ENCODE measurements around the gene AFF3. TPM values are rescaled to one million over a fixed set of nuclear protein-coding genes. Genes with fewer than 3 reads are reported as not detected.
"Not testable (repeated sequence)": the region's sequence is repeated elsewhere in the genome, so short reads cannot be mapped to it uniquely, and the experiment has no call there.

The AFF3 gene
- total and polyA plus RNA-seq, 8 donors = 1.4 to 78.8 (median 14.7) TPM

DNA sequence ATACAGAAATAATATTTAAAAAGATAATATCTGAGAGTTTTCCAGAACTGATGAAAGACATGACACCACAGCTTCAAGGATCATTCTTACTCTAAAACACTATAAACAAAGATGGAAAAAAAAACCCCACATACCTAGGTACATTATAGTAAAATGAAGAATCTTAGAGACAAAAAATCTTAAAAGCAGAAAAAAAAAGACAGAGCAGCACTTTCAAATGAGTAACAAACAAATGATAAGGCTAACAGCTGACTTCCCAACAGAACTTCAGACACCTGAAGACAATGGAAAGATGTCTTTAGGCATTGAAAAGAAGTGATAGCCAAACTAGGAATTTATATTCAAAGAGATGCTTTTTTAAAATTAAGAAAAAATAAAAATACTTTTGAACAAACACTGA lies 21.2 kb upstream of the AFF3 start:
- no peak overlapping the region for H3K27ac ChIP-seq
- no peaks in the 10 kb centered on the region for H3K4me1 ChIP-seq
- H3K9me3 ChIP-seq = peaks cover 0 to 11% (median 0%) of the 10 kb centered on the region in 4 donors
- no peaks in the 10 kb centered on the region for H3K36me3 ChIP-seq
- TF ChIP-seq EP300 (IDR thresholded peaks at IDR 0.05) = no peak
- TF ChIP-seq, protein P1, sequence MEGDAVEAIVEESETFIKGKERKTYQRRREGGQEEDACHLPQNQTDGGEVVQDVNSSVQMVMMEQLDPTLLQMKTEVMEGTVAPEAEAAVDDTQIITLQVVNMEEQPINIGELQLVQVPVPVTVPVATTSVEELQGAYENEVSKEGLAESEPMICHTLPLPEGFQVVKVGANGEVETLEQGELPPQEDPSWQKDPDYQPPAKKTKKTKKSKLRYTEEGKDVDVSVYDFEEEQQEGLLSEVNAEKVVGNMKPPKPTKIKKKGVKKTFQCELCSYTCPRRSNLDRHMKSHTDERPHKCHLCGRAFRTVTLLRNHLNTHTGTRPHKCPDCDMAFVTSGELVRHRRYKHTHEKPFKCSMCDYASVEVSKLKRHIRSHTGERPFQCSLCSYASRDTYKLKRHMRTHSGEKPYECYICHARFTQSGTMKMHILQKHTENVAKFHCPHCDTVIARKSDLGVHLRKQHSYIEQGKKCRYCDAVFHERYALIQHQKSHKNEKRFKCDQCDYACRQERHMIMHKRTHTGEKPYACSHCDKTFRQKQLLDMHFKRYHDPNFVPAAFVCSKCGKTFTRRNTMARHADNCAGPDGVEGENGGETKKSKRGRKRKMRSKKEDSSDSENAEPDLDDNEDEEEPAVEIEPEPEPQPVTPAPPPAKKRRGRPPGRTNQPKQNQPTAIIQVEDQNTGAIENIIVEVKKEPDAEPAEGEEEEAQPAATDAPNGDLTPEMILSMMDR (IDR thresholded peaks at IDR 0.05) = no peak
- no peak for TF ChIP-seq POLR2A (IDR thresholded peaks at IDR 0.05)
- TF ChIP-seq POLR2AphosphoS5 (IDR thresholded peaks at IDR 0.05) = no peak
- DNase-seq = no peak
- intact Hi-C loops (cut with DNase I; ENCODE audit: low total_unique reads) = no loop called here
- no peaks in the 10 kb centered on the region for H3K27me3 ChIP-seq
- H3K4me3 ChIP-seq = no peak overlapping the region

DNA sequence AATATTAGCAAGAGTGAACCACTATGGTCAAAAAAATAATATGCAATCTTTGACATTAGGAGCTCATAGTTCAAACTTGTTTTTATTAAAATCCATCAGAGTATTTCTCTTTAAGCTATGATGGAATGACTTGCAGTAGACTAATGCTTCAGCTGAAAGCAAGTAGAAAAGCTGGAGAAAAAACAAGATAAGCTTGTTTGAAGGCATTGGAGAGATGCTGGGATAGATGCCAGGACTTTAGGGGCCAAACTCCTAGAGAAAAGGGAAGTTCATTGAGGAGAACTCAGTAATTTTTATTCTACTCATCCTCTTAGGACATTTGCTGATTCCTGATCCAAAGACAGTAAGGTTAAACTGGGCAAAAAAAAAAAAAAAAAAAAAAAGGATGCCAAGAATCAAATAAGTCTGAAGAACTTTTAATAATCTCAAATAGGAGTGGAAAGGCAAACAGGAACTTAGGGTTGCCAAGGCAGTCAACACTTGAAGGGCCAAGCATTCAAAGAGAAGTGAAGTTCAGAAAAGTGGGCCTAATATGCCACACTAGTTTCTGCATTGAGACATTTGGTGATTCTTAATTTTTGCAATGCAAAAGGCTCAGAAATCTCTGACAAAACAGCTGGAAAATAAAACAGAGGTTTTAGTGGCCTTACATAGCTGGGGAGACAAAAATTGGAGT lies 19.7 kb upstream of the AFF3 start:
- Histone ChIP-seq H3K9me3 (peaks cover 0 to 11% (median 0%) of the 10 kb centered on the region in 4 donors), H3K4me3 (no peak overlapping the region), H3K36me3 (no peaks in the 10 kb centered on the region), H3K27ac (no peak overlapping the region), H3K27me3 (no peaks in the 10 kb centered on the region), H3K4me1 (no peaks in the 10 kb centered on the region)
- DNase-seq = no peak
- intact Hi-C loops (cut with DNase I; ENCODE audit: low total_unique reads) = no loop called here
- TF ChIP-seq, protein P1 (IDR thresholded peaks at IDR 0.05) = no peak
- TF ChIP-seq POLR2A (IDR thresholded peaks at IDR 0.05) = no peak

DNA sequence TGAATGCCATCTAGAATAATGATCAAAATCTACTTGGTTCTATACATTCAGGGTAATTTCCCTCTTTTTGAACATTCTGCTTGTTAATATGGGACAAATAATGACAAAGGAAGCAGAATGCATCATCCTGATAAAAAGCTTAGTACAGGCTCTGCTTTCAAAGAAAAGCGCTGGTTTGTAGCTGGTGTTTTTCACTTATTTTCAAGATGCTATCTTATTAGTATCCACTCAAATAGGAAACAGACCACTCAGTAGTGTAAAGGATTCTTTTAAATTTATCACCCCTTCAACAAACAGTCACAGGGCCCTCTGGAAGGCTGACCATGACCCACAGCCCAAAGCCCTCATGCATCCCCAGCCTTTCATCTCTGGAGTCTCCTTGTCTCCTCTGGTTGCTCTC lies 18.0 kb upstream of the AFF3 start:
- no peak overlapping the region for H3K27ac ChIP-seq

DNA sequence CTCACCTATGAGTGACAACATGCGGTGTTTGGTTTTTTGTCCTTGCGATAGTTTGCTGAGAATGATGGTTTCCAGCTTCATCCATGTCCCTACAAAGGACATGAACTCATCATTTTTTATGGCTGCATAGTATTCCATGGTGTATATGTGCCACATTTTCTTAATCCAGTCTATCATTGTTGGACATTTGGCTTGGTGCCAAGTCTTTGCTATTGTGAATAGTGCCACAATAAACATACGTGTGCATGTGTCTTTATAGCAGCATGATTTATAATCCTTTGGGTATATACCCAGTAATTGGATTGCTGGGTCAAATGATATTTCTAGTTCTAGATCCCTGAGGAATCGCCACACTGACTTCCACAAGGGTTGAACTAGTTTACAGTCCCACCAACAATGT lies 9.4 kb upstream of the AFF3 start:
- H3K27ac ChIP-seq; DNase-seq; H3K9me3 ChIP-seq; H3K27me3 ChIP-seq; H3K36me3 ChIP-seq; H3K4me1 ChIP-seq; intact Hi-C loops (cut with DNase I; ENCODE audit: low total_unique reads); H3K4me3 ChIP-seq: not testable (repeated sequence)
- 90 to 96% (median 94%) methylated on average over 3 to 4 of the region's 4 CpGs for WGBS, 5 donors

More for the DNA sequence above, 18.0 kb upstream of the AFF3 start:
- Histone ChIP-seq H3K4me3 (no peak overlapping the region), H3K9me3 (peaks cover 0 to 11% (median 0%) of the 10 kb centered on the region in 4 donors), H3K36me3 (no peaks in the 10 kb centered on the region), H3K27me3 (no peaks in the 10 kb centered on the region), H3K4me1 (no peaks in the 10 kb centered on the region)
- no peak for DNase-seq
- intact Hi-C loops (cut with DNase I; ENCODE audit: low total_unique reads) = no loop called here
- no peak for TF ChIP-seq POLR2AphosphoS5 (IDR thresholded peaks at IDR 0.05)
- TF ChIP-seq, protein P1 (IDR thresholded peaks at IDR 0.05) = no peak
- TF ChIP-seq POLR2A (IDR thresholded peaks at IDR 0.05) = no peak
- TF ChIP-seq EP300 (IDR thresholded peaks at IDR 0.05) = no peak
- WGBS, 5 donors = 91 to 100% (median 94%) methylated on average over 1 of the region's 1 CpG

DNA sequence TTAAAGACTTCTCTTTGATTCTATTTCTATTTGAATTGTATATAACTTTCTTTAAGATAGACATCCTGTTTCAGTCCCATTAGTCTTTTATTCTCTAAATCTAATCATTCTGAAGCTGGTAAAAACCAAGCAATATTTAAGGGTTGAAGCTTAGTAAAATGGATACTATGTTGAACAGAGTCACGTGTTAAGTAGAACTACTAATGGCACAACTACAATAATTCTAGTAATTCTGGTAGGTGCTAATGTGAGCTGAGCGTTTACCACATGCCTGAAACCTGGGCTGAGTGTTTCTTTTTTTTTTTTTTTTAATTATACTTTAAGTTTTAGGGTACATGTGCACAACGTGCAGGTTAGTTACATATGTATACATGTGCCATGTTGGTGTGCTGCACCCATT lies 8.9 kb upstream of the AFF3 start:
- no peaks in the 10 kb centered on the region for H3K36me3 ChIP-seq
- DNase-seq = no peak
- no peaks in the 10 kb centered on the region for H3K27me3 ChIP-seq
- no peaks in the 10 kb centered on the region for H3K4me1 ChIP-seq
- TF ChIP-seq EP300 (IDR thresholded peaks at IDR 0.05) = no peak
- no peak for TF ChIP-seq POLR2AphosphoS5 (IDR thresholded peaks at IDR 0.05)
- TF ChIP-seq, protein P1 (IDR thresholded peaks at IDR 0.05) = no peak
- no peak for TF ChIP-seq POLR2A (IDR thresholded peaks at IDR 0.05)
- intact Hi-C loops (cut with DNase I; ENCODE audit: low total_unique reads) = no loop called here
- no peaks in the 10 kb centered on the region for H3K9me3 ChIP-seq
- 80 to 86% (median 83%) methylated on average over 2 to 3 of the region's 3 CpGs for WGBS, 5 donors
- H3K27ac ChIP-seq = no peak overlapping the region
- no peak overlapping the region for H3K4me3 ChIP-seq

Data from stomach (tissue), 9 donors.